Activated T-cell treated with anti-CD3 and anti-CD28 coated beads, Interleukin-2, amount 50 U/mL, for 4 hours (primary cell): ENCODE results near the gene NAPA. TPM values are rescaled to one million over a fixed set of nuclear protein-coding genes. Genes with fewer than 3 reads are reported as not detected.
"Not testable (repeated sequence)": the region's sequence is repeated elsewhere in the genome, so short reads cannot be mapped to it uniquely, and the experiment has no call there.

ENCODE experiments used
- ATAC-seq, 2 donors: fragments of 200-7000 bp; cut with Tn5 transposase; one replicate each; pipeline ENCODE4 v1.10.0; 2021
- DNase-seq: peaks from one replicate; pipeline ENCODE4 v3.0.0-alpha.2; 2020
- H3K27me3 Mint-ChIP-seq: one replicate; pipeline ENCODE4 v1.8.0; 2021; ENCODE audit warnings: low read depth, mixed read lengths
- H3K36me3 Mint-ChIP-seq: one replicate; pipeline ENCODE4 v1.8.0; 2022; ENCODE audit warnings: mixed read lengths; ENCODE audit not compliant: insufficient read depth
- H3K4me1 Mint-ChIP-seq: one replicate; pipeline ENCODE4 v1.8.0; 2021; ENCODE audit warnings: low read depth, mixed read lengths
- H3K4me3 Mint-ChIP-seq: one replicate; pipeline ENCODE4 v1.8.0; 2021; ENCODE audit warnings: mild to moderate bottlenecking, moderate library complexity, mixed read lengths
- H3K9me3 Mint-ChIP-seq: one replicate; pipeline ENCODE4 v1.8.0; 2021; ENCODE audit warnings: mixed read lengths
- total RNA-seq, 3 donors: library from RNA; stranded (reverse); gene quantifications; one replicate each; pipeline ENCODE4 v1.2.1, GENCODE V29; 2021

Gene NAPA
- total RNA-seq, 3 donors from 2014 or later = 94.5 to 106 (median 106) TPM

GRCh38 chr19:47490847-47491246 lies 24.0 kb downstream of the NAPA start:
- DNase-seq (no peak), ATAC-seq (no peak)

GRCh38 chr19:47490031-47490430 lies 24.8 kb downstream of the NAPA start:
- Mint-ChIP-seq H3K4me1 (peaks cover 18% of the 10 kb centered on the region), H3K36me3 (peaks cover 1% of the 10 kb centered on the region)

More at GRCh38 chr19:47490847-47491246, 24.0 kb downstream of the NAPA start:
- Mint-ChIP-seq H3K27me3 (no peaks in the 10 kb centered on the region), H3K4me3 (no peak overlapping the region), H3K36me3 (no peaks in the 10 kb centered on the region), H3K4me1 (peaks cover 11% of the 10 kb centered on the region), H3K9me3 (no peaks in the 10 kb centered on the region)

GRCh38 chr19:47489072-47489914 lies 25.6 kb downstream of the NAPA start:
- peaks cover 1% of the 10 kb centered on the region for H3K36me3 Mint-ChIP-seq
- H3K4me3 Mint-ChIP-seq = no peak overlapping the region
- no peak for ATAC-seq
- no peaks in the 10 kb centered on the region for H3K9me3 Mint-ChIP-seq
- H3K4me1 Mint-ChIP-seq = peaks cover 23% of the 10 kb centered on the region
- DNase-seq = no peak
- H3K27me3 Mint-ChIP-seq = no peaks in the 10 kb centered on the region

More at GRCh38 chr19:47490031-47490430, 24.8 kb downstream of the NAPA start:
- H3K9me3 Mint-ChIP-seq = no peaks in the 10 kb centered on the region
- no peak for DNase-seq
- ATAC-seq = no peak
- no peak overlapping the region for H3K4me3 Mint-ChIP-seq
- H3K27me3 Mint-ChIP-seq = no peaks in the 10 kb centered on the region

- H3K27me3 Mint-ChIP-seq = no peaks in the 10 kb centered on the region
- H3K9me3 Mint-ChIP-seq = no peaks in the 10 kb centered on the region
- ATAC-seq (no peak), DNase-seq (no peak)
- H3K36me3 Mint-ChIP-seq = peaks cover 1% of the 10 kb centered on the region
- H3K4me1 Mint-ChIP-seq = peaks cover 30% of the 10 kb centered on the region
- H3K4me3 Mint-ChIP-seq = no peak overlapping the region
These were observed 27.0 kb downstream of the NAPA start for GRCh38 chr19:47487551-47488515.

- DNase-seq = no peak
- Mint-ChIP-seq H3K4me1 (peaks cover 30% of the 10 kb centered on the region), H3K36me3 (peaks cover 1% of the 10 kb centered on the region), H3K9me3 (no peaks in the 10 kb centered on the region), H3K27me3 (no peaks in the 10 kb centered on the region), H3K4me3 (no peak overlapping the region)
- no peak for ATAC-seq
These were observed 28.0 kb downstream of the NAPA start for GRCh38 chr19:47486900-47487299.

GRCh38 chr19:47486220-47486619 lies 28.6 kb downstream of the NAPA start:
- not testable (repeated sequence) for H3K9me3 Mint-ChIP-seq, H3K27me3 Mint-ChIP-seq, ATAC-seq, H3K36me3 Mint-ChIP-seq, H3K4me3 Mint-ChIP-seq, DNase-seq
- peaks cover 30% of the 10 kb centered on the region for H3K4me1 Mint-ChIP-seq

- Mint-ChIP-seq H3K9me3 (no peaks in the 10 kb centered on the region), H3K27me3 (no peaks in the 10 kb centered on the region), H3K4me1 (peaks cover 30% of the 10 kb centered on the region), H3K4me3 (peak overlapping the region; percentile 95), H3K36me3 (peaks cover 1% of the 10 kb centered on the region)
- no peak for ATAC-seq
- DNase-seq = no peak
These were observed 29.7 kb downstream of the NAPA start for GRCh38 chr19:47485210-47485609.

- Mint-ChIP-seq H3K27me3 (no peaks in the 10 kb centered on the region), H3K4me3 (peak within 1 kb of the TSS; percentile 95), H3K4me1 (peaks cover 28% of the 10 kb centered on the region), H3K9me3 (no peaks in the 10 kb centered on the region), H3K36me3 (peaks cover 1% of the 10 kb centered on the region)
- DNase-seq (peak; percentile 85), ATAC-seq (peak; percentile 92 to 94)
These were observed 30.8 kb downstream of the NAPA start, which contains the start of gene KPTN for GRCh38 chr19:47483800-47484690. Gene KPTN, minus strand, starts transcription at chr19:47484219. Its CDS starts 59 bp downstream, at chr19:47484160.

GRCh38 chr19:47483200-47483599 lies 31.7 kb downstream of the NAPA start:
- no peaks in the 10 kb centered on the region for H3K9me3 Mint-ChIP-seq
- H3K4me3 Mint-ChIP-seq = peak overlapping the region; percentile 95
- peaks cover 1% of the 10 kb centered on the region for H3K36me3 Mint-ChIP-seq
- ATAC-seq (no peak), DNase-seq (no peak)
- peaks cover 28% of the 10 kb centered on the region for H3K4me1 Mint-ChIP-seq
- no peaks in the 10 kb centered on the region for H3K27me3 Mint-ChIP-seq

- no peaks in the 10 kb centered on the region for H3K9me3 Mint-ChIP-seq
- ATAC-seq = no peak
- H3K36me3 Mint-ChIP-seq = peaks cover 1% of the 10 kb centered on the region
- no peak for DNase-seq
- H3K4me1 Mint-ChIP-seq = peaks cover 21% of the 10 kb centered on the region
- H3K4me3 Mint-ChIP-seq = no peak overlapping the region
- H3K27me3 Mint-ChIP-seq = no peaks in the 10 kb centered on the region
These were observed 33.3 kb downstream of the NAPA start for GRCh38 chr19:47481460-47482052.

GRCh38 chr19:47480658-47481057 lies 34.2 kb downstream of the NAPA start:
- DNase-seq = no peak
- Mint-ChIP-seq H3K9me3 (no peaks in the 10 kb centered on the region), H3K27me3 (no peaks in the 10 kb centered on the region), H3K36me3 (peaks cover 1% of the 10 kb centered on the region), H3K4me3 (no peak overlapping the region), H3K4me1 (peaks cover 18% of the 10 kb centered on the region)
- no peak for ATAC-seq

GRCh38 chr19:47479701-47480503 lies 35.0 kb downstream of the NAPA start:
- Mint-ChIP-seq H3K4me1 (peaks cover 10% of the 10 kb centered on the region), H3K27me3 (peaks cover under 1% of the 10 kb centered on the region), H3K9me3 (no peaks in the 10 kb centered on the region), H3K36me3 (no peaks in the 10 kb centered on the region), H3K4me3 (no peak overlapping the region)
- ATAC-seq (no peak), DNase-seq (no peak)
